ENCODE data around the gene POC1A.
"Not testable (repeated sequence)": the region's sequence is repeated elsewhere in the genome, so short reads cannot be mapped to it uniquely, and the experiment has no call there.

POC1A gene

DNA sequence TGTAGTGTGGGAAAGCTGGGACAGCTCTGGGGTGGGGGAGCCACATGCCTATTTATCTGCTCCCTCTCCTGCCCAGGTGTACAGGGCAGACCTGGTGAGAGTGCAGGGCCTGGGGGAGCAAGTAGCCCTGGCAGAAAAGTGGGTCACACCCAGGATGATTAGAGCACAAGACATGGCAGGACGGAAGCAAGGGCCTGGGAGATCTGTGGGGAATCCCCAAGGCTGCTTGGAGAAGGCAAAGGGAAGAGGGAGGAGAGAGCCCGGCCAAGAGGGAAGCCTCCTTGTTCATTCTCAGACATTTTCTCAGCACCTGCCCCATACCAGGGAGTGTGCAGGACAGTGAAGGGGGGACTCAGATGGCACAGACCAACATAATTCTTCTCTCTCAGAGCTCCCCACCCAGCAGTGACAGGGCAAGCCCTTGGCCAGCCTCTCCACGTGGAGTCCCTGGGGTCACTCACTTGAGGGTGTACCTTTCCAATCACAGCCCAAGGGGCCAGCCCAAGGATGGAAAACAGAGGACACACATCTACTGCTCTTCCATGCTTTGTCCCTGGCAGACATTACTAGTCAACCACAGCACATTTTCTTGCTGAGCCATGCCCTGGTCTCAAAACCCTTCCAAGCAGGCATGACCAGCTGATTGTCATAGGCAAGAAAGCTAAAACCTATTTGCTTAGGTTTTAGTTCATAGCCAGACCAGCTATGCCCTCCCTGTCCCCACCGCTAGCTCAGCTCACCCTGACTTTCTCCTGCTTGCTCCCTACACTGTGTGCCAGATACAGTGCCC is 92.9 kb downstream of the POC1A start:
- no peak for DNase-seq

DNA sequence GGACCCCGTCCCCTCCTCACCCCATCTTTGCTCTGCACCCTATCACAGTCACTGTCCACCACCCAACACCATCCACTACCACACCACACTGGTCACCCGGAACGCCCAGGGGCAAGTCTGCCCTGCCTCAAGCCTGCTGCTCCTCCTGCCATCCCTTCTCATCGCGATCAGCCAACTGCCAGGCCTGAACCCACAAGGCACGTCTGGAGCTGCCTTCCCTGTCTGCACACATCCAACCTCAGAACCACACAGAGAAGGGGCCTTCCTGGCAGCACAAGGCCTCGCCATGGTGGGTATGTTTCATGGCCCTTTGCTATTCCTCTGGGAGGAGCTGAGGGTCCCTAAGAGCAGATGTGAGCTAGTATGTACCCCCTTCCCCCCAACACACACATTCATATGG is 94.4 kb downstream of the POC1A start:
- no peak for DNase-seq

- no peak for DNase-seq
These were observed 96.3 kb downstream of the POC1A start for GRCh38 chr3:52057812-52058495.

- DNase-seq, result peak; percentile 97
These were observed 97.0 kb downstream of the POC1A start for GRCh38 chr3:52056968-52057811.

- DNase-seq, result peak; percentile 64 to 72
These were observed 97.7 kb downstream of the POC1A start, which contains the start of gene DUSP7 for GRCh38 chr3:52056521-52056967. TSS of gene DUSP7 (minus strand) at chr3:52056571. CDS start at chr3:52056366, 205 bp downstream.

- peak; percentile 11 to 28 for DNase-seq
These were observed 98.5 kb downstream of the POC1A start for GRCh38 chr3:52055537-52056351.

- DNase-seq, result no peak
These were observed 99.3 kb downstream of the POC1A start for GRCh38 chr3:52054661-52055511.

- DNase-seq, result no peak
These were observed 100.6 kb downstream of the POC1A start for GRCh38 chr3:52053307-52054304.

DNA sequence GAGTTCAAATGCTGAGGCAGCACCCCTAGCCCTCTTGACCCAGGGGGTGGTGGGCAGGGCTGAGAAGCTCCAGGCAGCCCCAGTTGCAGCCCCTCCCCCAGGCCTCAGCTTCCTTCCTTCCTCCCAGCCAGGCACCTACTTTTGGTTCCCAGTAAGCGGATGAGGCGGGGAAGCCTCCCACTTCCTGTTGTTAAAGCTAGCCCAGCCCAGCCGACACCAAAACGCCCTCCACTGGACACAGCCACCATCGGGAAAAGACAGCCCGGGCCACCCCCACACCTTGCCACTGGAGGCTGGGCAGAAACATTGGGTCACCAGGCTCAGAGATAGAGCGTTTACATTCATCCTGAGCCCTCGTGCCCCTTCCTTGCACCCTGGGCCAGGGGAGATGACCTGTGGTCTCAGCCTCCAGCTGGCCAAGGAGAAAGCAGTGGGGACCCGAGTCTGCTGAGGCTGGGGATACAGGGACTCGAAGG is 101.4 kb downstream of the POC1A start:
- peak in 1 of 2 experiments; percentile 33 for DNase-seq

- no peak for DNase-seq
These were observed 102.8 kb downstream of the POC1A start for GRCh38 chr3:52051444-52051843.

- DNase-seq, result no peak
These were observed 103.7 kb downstream of the POC1A start for GRCh38 chr3:52050571-52050970.

DNA sequence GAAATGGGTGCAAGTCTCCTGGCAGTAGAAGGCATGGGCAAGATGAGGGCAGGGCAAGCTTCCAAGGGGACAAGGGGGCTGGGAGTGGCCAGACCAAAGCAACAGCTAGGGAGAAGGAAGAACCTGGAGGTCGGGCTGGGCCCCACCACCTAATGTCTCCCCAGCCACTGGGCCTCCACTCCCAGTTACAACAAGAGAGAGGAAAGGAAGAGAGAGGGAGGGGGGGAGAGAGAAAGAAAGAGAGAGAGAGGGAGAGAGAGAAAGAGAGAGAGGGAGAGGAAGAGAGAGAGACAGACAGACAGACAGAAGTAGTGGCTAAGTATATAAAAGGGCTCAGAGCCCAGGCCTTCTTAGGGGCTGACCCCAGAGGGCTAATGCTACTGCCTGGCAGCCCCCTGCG is 104.7 kb downstream of the POC1A start:
- DNase-seq, result no peak

DNA sequence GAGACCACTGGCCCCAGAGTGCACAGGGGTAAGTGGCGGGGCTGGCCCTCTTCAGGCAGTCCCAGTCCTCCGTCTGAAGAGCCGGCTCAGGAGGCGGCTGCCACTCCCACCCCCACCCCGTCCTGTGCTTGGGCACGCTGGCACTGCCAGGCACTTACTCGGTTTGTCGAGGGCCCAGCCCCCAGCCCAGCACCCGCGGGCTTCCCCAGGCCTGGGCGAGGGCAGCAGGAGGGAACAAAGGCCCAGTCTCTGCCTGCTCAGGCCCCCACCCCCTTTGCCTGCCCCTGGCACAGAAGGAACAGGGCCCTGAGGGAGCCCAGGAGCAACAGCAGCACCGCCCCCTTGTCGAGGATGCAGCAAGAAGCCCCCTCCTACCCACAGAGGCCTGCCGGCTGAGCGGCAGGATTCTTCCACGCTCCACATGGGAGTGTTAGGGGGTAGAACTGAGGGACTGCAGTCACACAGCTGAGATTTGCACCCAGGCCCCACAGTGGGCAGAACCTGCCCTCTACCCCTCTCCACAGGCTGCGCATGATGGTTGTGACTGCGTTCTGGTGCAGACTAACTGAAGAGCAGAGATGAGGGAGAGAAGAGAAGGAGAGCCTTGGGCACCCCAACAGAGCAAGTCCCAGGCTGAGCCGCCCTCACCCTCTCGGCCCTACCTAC is 106.8 kb downstream of the POC1A start:
- DNase-seq, result no peak

GRCh38 chr3:52046902-52047239 is 107.4 kb downstream of the POC1A start:
- no peak for DNase-seq

DNA sequence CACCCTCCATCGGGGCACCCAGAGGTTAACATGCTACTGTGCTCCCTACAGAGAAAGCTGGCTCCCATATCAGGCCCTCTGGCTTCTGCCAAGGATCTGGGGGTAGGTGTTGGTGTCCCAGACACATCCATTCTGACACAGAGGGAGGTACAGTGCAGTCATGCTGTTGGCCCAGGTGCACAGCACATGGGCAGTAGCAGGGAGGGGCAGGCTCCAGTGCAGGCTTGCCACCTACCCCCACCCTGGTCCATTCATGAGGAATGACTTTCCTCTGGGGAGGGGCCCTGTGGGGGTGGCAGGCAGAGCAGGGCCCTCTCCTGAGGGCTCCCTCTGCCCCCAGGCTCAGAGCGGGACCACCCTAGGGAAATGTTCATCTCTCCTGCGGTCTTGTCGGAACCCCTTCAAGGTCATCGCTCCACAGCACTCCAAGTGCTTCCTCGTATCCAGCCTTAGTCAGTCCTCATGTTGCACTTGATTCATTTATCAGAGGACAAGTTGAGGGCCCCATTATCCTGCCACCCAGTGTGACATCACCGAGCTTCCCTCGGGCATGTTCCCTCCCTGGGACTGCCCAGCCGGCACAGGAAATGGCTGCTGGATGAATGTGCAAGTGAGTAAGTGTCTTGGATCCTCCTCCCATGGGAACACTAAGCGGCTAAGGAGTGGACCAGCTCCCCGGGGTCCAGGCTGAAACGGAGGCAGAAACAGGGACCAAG is 107.9 kb downstream of the POC1A start:
- no peak for DNase-seq

- no peak for DNase-seq
These were observed 109.2 kb downstream of the POC1A start for GRCh38 chr3:52044869-52045619.

GRCh38 chr3:52043750-52044149 is 110.5 kb downstream of the POC1A start:
- DNase-seq, result no peak

- DNase-seq, result not testable (repeated sequence)
These were observed 111.2 kb downstream of the POC1A start for GRCh38 chr3:52043039-52043438.
